HEK293 (cell line): Measurements from ENCODE around the gene ATP1A3.

Experiments used
- CTCF ChIP-seq: fragments of 450-650 bp; formaldehyde crosslinking; IDR thresholded peaks from 2 replicates; pipeline ENCODE4 v1.5.1; 2016; ENCODE audit warnings: missing biosample characterization, missing genetic modification characterization
- REPIN1 ChIP-seq: fragments of 450-650 bp; formaldehyde crosslinking; IDR thresholded peaks from 2 replicates; pipeline ENCODE4 v1.5.1; 2017; ENCODE audit warnings: missing biosample characterization, missing genetic modification characterization, low read depth
- TCF7L2 ChIP-seq: IDR thresholded peaks from 2 replicates; pipeline ENCODE4 v1.6.1; 2011; ENCODE audit warnings: low read depth, mild to moderate bottlenecking, inconsistent platforms, low read length, moderate library complexity, borderline replicate concordance
- ZBTB10 ChIP-seq: fragments of 450-650 bp; formaldehyde crosslinking; IDR thresholded peaks from 2 replicates; pipeline ENCODE4 v1.5.1; 2016; ENCODE audit warnings: missing biosample characterization, missing genetic modification characterization
- ZNF747 ChIP-seq: fragments of 450-650 bp; formaldehyde crosslinking; IDR thresholded peaks from 2 replicates; pipeline ENCODE4 v1.5.1; 2016; ENCODE audit warnings: missing biosample characterization, missing genetic modification characterization

- TF ChIP-seq CTCF (tag by site-specific recombination) (no peak), TCF7L2 (no peak), REPIN1 (no peak), ZNF747 (no peak), ZBTB10 (tag by site-specific recombination) (no peak)
Measured at GRCh38 chr19:42017040-42017439, 23.0 kb upstream of the ATP1A3 start.
